ENCODE results near the gene KLK8.
"Not testable (repeated sequence)": the region's sequence is repeated elsewhere in the genome, so short reads cannot be mapped to it uniquely, and the experiment has no call there.

The KLK8 gene

GRCh38 chr19:51016798-51017683 is 15.6 kb upstream of the KLK8 start:
- DNase-seq (ENCODE audit: low read depth), result no peak

DNA sequence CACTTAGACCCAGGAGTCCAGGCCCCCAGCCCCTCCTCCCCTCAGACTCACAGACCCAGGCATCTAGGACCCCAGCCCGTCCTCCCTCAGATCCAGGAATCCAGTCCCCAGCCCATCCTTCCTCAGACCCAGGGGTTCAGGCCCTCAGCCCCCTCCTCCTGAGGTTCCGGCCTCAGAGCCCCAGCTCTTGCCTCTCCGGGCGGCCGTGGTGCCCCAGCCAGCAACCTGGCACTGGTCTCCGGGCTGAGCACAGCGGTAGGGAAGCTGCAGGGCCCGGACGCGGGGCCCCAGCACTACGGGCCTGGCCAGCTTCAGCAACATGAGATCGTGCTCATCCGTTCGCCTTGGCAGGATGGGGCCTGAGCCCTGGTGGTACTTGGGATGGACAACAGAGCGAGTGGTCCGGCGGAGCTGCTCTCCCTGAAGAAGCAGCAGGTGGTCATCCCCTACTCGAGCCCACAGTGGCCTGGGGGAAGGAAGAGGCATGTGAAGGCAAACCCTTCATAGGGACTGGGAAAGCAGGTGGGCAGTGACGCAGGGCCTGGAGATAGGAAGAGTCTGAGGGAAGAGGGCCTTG is 14.4 kb upstream of the KLK8 start:
- DNase-seq (ENCODE audit: low read depth), result no peak

GRCh38 chr19:51014242-51014641 is 12.8 kb upstream of the KLK8 start:
- DNase-seq (ENCODE audit: low read depth), result no peak

GRCh38 chr19:51012661-51013190 is 11.3 kb upstream of the KLK8 start:
- no peak for DNase-seq (ENCODE audit: low read depth)

- DNase-seq (ENCODE audit: low read depth), result no peak
Measured at GRCh38 chr19:51010066-51010795, 8.8 kb upstream of the KLK8 start.

DNA sequence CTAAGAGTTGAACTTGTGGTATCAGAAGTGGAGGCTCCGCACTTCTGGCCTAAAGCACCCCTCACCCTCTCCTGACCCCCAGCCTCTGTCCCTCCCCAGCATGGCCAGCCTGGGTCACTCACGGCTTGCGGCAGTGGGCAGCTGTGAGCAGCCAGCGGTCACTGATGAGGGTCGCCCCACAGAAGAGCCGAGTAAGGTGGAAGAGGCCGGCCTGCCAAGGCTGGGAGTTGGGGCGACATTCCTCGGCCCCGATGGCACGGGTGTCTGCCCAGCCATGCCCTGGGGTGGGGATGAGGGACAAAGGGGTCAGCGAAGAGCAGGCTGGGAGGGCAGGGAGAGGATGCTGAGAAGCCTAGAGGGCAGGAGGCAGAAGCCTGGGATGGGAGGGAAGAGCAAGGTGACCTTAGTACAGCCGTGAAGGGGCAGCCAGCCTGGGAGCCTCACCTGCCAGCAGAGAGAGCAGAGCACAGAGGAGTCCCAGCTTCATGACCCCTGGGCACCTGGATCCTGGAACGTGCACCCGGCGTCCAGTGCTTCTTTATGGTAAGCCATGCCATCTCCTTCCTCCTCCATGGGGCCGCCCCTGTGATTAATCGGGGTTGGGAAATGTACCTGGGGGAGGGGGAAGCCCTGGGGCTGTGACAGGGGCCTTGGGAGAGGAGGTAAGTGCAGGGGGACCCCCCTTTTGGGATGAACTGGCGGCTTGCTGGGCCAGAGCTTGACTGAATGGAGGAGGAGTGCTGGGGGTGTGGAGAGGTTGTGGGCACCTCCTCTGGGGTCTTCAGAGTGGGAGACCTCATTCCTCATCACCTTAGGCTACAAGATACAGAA is 7.9 kb upstream of the KLK8 start:
- DNase-seq (ENCODE audit: low read depth), result no peak

- no peak for DNase-seq (ENCODE audit: low read depth)
Measured at GRCh38 chr19:51007488-51007887, 6.1 kb upstream of the KLK8 start.

DNA sequence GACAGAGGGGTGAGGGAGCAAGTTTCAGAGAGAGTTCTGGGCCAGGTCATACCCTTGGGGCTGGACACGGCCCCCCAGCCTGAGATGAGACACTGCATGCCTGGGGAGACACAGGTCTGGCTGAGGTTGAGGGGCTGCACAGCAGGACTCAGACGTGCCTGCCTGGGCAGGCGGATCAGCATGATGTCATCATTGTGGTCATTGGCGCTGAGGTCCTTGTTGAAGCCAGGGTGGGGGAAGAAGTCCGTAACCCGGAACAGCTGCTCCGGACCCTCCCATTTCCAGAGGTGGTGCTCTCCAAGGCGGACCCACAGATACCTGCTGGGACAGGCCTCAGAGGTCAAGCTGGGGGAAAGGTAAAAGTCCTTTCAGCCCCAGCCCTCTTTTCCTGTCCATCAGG is 5.0 kb upstream of the KLK8 start:
- no peak for DNase-seq (ENCODE audit: low read depth)

DNA sequence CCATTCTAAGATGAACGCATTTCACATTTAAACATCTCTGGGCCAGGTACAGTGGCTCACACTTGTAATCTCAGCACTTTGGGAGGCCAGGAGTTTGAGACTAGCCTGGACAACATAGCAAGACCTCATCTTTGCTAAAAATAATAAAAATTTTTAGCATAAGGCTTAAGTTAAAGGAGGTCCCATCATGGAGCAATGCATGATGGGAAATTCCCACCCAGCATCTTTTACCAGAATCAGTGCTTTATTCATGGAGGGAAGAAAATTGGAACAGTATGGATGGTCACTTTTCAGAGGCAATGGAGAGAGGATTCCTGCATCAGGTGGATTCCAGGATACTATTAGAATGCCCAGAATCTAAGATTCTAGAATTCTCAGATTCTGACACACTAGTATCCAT is 3.8 kb upstream of the KLK8 start:
- DNase-seq (ENCODE audit: low read depth), result no peak

- no peak for DNase-seq (ENCODE audit: low read depth)
Measured at GRCh38 chr19:51003316-51003715, 1.9 kb upstream of the KLK8 start.

GRCh38 chr19:51002542-51003311 is 1.3 kb upstream of the KLK8 start:
- no peak for DNase-seq (ENCODE audit: low read depth)

GRCh38 chr19:51002089-51002532 is 707 bp upstream of the KLK8 start:
- DNase-seq (ENCODE audit: low read depth), result no peak

DNA sequence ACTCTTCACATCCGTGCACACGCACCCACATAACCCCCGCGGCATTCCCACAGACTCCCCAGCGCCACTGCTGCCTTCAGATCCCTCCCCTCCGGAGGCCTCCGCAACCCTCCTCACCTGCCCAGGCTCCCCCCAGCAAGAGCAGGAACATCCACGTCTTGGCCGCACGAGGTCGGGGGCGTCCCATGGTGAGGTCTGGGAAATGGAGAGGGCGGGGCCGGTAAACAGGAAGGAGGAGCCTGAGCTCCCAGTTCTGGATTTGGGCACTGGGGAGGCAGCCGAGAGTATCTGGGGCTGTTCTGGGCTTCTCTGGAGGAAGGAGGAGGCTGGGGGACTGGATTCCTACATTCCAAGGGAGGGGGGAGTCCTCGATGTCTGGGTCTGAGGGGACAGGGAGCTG is 423 bp downstream of the KLK8 start:
- no peak for DNase-seq (ENCODE audit: low read depth)

- no peak for DNase-seq (ENCODE audit: low read depth)
Measured at GRCh38 chr19:51000426-51000825, 978 bp downstream of the KLK8 start.

DNA sequence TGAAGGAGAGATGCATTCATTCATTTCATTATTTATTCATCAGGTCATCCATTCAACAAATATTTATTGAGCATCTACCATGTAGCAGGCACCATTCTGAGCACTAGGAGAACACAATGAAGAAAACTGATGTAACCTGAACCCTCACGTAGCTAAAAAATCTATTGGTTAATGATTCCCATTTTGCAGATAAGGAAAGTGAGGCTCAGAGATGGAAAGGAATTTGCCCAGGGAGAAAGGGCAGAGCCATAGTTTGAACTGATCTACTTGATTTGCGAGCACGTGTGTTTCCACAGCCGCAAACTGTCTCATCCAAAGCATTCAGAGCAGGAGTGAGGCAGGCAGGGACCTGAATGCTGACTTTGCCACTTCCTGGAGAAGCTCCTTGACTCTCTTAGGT is 2.7 kb downstream of the KLK8 start:
- no peak for DNase-seq (ENCODE audit: low read depth)

GRCh38 chr19:50998061-50998460 is 3.3 kb downstream of the KLK8 start:
- DNase-seq (ENCODE audit: low read depth), result no peak

DNA sequence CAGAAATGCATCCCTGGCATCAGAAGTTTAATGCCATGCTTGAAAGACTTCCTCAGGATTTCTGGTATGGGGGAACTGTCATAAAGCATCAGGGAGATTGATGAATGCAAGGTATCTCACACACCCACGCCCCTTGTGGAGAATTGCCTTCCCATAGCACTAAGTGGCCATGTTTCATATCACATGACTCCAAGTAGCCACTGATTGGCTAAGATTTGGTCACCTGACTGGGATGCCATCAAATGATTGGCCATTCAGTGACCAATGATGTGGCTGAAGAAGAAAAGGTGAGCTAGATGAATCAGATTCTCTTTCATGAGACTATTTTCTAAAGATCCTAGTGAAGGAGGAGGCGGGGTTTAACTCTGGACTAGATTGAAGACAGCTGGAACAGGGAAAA is 7.3 kb downstream of the KLK8 start:
- DNase-seq (ENCODE audit: low read depth), result no peak

DNA sequence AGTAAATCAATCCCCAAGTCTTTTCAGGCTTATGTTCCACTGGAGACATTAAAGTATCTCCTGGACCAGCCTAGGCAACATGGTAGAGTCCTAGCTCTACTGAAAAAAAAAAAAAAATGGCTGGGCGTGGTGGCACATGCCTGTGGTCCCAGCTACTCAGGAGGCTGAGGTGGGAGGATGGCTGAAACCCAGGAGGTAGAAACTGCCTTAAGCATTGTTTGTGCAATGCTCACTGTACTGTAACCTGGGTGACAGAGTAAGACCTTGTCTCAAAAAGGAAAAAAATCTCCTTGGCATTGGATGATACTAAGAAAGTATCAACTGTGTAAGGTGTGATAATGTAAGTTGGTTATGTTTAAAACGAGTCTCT is 8.8 kb downstream of the KLK8 start:
- DNase-seq (ENCODE audit: low read depth), result no peak

DNA sequence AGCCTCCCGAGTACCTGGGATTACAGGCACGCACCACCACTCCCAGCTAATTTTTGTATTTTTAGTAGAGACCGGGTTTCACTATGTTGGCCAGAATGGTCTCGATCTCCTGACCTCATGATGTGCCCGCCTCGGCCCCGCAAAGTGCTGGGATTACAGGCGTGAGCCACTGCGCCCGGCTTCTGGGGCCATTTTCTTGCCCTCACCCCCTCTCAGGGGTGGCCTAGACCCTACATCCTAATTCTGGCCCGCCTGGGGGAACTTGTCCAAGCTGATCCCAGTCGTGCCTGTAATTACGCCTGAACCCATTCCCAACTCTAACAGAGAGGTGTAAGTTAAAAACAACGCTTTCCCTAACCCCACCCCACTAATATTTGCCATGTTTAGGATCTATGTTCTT is 17.0 kb downstream of the KLK8 start:
- not testable (repeated sequence) for DNase-seq (ENCODE audit: low read depth)

DNA sequence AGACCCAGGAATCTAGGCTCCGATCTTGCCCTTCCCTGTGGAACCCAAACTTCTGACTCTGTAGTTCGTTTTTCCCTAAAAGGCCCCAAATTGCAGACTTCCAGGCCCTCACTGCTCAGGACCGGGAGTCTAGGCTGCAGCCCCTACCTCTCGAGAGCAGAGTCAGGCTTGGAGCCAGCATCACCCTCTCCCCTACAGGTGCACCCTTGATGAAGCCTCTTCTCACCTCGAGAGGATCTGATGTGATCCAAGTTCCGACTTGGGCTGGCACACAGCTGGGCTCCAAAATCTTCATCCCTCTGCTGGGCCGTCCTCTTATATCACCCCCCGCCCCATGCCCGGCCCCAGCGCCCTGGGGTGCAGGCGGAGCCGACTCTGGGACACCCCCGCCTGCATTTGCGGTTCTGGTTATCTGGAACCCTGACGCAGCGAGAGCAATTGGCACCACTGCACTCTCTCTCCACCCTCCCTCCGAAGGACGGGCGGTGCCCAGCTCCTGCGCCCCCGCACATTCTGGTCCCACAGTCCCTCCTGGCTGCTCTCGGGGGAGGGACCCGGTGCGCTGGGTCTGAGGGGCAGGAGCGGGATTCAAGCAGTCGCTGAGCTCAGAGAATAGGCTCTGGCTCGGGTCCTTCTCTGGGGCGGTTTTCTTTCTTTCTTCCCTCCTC is 17.6 kb downstream of the KLK8 start, which contains the start of gene KLK7:
Gene KLK7, minus strand, starts transcription at position 293 of the 668 bp plus-strand sequence. CDS start 1,518 bp downstream, outside the sequence.
- no peak for DNase-seq (ENCODE audit: low read depth)

All from GM04504 (cell line).